HepG2 (cell line): ENCODE measurements around the gene DOCK3. TPM values are rescaled to one million over a fixed set of nuclear protein-coding genes. Genes with fewer than 3 reads are reported as not detected.

Experiments used
- SKIL ChIP-seq: sonication (generic); formaldehyde crosslinking; IDR thresholded peaks from 2 replicates; pipeline ENCODE4 v1.8.0; 2022; ENCODE audit warnings: missing genetic modification reagents, mild to moderate bottlenecking, moderate library complexity, borderline replicate concordance
- ZHX1 ChIP-seq: sonication (generic); formaldehyde crosslinking; IDR thresholded peaks from 2 replicates; pipeline ENCODE4 v1.8.1; 2022; ENCODE audit warnings: low read depth, mild to moderate bottlenecking, missing genetic modification reagents
- ZNF124 ChIP-seq: sonication (generic); formaldehyde crosslinking; IDR thresholded peaks from 2 replicates; pipeline ENCODE4 v1.4.0; 2020; ENCODE audit warnings: missing genetic modification reagents
- ZNF235 ChIP-seq: sonication (generic); formaldehyde crosslinking; IDR thresholded peaks from 2 replicates; pipeline ENCODE4 v1.8.1; 2023; ENCODE audit warnings: mild to moderate bottlenecking, missing genetic modification reagents, borderline replicate concordance
- ZNF83 ChIP-seq: sonication (generic); formaldehyde crosslinking; IDR thresholded peaks from 2 replicates; pipeline ENCODE4 v1.4.0; 2020; ENCODE audit warnings: missing genetic modification reagents, mild to moderate bottlenecking, borderline replicate concordance
- polyA plus RNA-seq, 8 experiments: library from polyadenylated mRNA; depleted of rRNA in 3 of 8; stranded (reverse) in 7 of 8; unstranded in 1 of 8; fragments of >200 nt; fragmentation: Illumina TruSeq in 4 of 8; extraction: Trizol in 4 of 8; gene quantifications; 2 replicates each; pipeline versions ENCODE4 v1.2.1 to v1.2.3, GENCODE V29; 2011 to 2016; ENCODE audit warnings: low read depth in 4 of 8, missing spikeins in 1 of 8, mixed read lengths in 1 of 8; ENCODE audit not compliant: insufficient read depth in 1 of 8
- total RNA-seq, 5 experiments: library from RNA; depleted of rRNA; stranded (reverse); fragments of >200 nt; fragmentation: Illumina TruSeq; extraction: Trizol; gene quantifications; 2 replicates each; pipeline ENCODE4 v1.2.3, GENCODE V29; 2016; ENCODE audit warnings: low read depth in 1 of 5
- TF ChIP-seq, protein P1 (sequence below): sonication (generic); formaldehyde crosslinking; IDR thresholded peaks from 2 replicates; pipeline ENCODE4 v1.4.0; 2020; ENCODE audit warnings: mild to moderate bottlenecking, missing genetic modification reagents

DOCK3 gene
- total and polyA plus RNA-seq, 2 of the 13 experiments (the other 11 are each of a cell fraction or from before 2014, with no cell fraction given) = not detected

GRCh38 chr3:51384055-51384725, 709.5 kb downstream of the DOCK3 start (continued):
- TF ChIP-seq ZHX1 (CRISPR knock-in tag) (no peak), ZNF124 (no peak), SKIL (CRISPR knock-in tag) (no peak), ZNF83 (CRISPR knock-in tag) (0 out of 2 replicates have a peak, but pooled peaks have one; percentile 33), ZNF235 (CRISPR knock-in tag) (0 out of 2 replicates have a peak, but pooled peaks have one; percentile 85)
- TF ChIP-seq, protein P1, sequence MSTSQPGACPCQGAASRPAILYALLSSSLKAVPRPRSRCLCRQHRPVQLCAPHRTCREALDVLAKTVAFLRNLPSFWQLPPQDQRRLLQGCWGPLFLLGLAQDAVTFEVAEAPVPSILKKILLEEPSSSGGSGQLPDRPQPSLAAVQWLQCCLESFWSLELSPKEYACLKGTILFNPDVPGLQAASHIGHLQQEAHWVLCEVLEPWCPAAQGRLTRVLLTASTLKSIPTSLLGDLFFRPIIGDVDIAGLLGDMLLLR (CRISPR knock-in tag) = peak; percentile 19; the same call in 1 of the 2 replicates
